Measurements from ENCODE around the gene DCBLD2. TPM values are rescaled to one million over a fixed set of nuclear protein-coding genes. Genes with fewer than 3 reads are reported as not detected.

The DCBLD2 gene
- total and polyA plus RNA-seq, 9 of the 15 experiments (the other 6 are each of a cell fraction or from before 2014, with no cell fraction given), result 2.7 to 14.6 (median 7.4) TPM

DNA sequence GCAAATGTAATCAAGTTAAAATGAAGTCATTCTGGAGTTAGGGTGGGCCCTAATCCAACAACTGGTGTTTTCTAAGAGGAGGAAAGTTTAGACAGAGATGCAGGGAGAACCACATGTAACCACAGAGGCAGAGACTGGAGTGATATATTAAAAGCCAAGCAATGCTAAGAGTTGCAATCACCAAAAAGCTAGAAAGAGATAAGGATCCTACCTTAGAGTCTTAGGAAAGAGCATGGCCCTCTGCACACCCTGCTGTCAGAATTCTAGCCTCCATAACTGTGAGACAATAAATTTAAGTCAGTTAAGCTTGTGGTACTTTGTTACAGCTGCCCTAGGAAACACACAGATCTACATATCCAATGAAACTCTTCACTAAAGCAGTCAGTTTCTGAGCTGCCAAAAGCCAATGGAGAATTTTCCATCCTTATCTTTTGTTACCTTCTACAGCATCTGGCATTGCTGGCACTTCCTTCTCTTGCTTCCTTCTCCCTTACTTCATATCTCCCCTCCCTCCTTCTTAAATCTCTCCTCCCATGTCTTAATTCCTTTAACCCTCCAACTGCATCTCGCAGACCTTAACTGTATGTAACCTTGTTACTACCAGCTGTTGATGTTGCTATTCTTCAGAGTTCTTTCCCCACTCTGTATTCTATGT is 11.2 kb downstream of the DCBLD2 start (continued):
- TF ChIP-seq ZBTB40 (IDR thresholded peaks at IDR 0.05), result no peak
- TF ChIP-seq ZBTB40 (CRISPR knock-in tag; IDR thresholded peaks at IDR 0.05), result no peak
- no peak for TF ChIP-seq CC2D1A (IDR thresholded peaks at IDR 0.05)
- TF ChIP-seq ARID2 (IDR thresholded peaks at IDR 0.05), result no peak
- peak; percentile 61 for TF ChIP-seq CBFA2T3 (IDR thresholded peaks at IDR 0.05)
- TF ChIP-seq OTX1 (CRISPR knock-in tag; IDR thresholded peaks at IDR 0.05), result no peak
- TF ChIP-seq SLC30A9 (CRISPR knock-in tag; IDR thresholded peaks at IDR 0.05), result no peak
- no peak for TF ChIP-seq EGR1 (conservative IDR thresholded peaks at IDR 0.05)
- TF ChIP-seq MYC (IDR thresholded peaks at IDR 0.05; ENCODE audit: low read depth, low read length), result no peak
- no peak for TF ChIP-seq MYC (CRISPR knock-in tag; IDR thresholded peaks at IDR 0.05; ENCODE audit: borderline replicate concordance, low read depth)
- no peak for TF ChIP-seq ZNF146 (CRISPR knock-in tag; IDR thresholded peaks at IDR 0.05; ENCODE audit: unreplicated experiment)
- no peak for TF ChIP-seq FUS (optimal IDR thresholded peaks at IDR 0.05; ENCODE audit: low read depth, low read length)
- TF ChIP-seq LARP7 (IDR thresholded peaks at IDR 0.05), result no peak
- TF ChIP-seq RBM34 (IDR thresholded peaks at IDR 0.05; ENCODE audit: borderline replicate concordance, insufficient read depth, low read length), result no peak
- TF ChIP-seq NFIC (IDR thresholded peaks at IDR 0.05), result no peak
- no peak for TF ChIP-seq RFX7 (CRISPR knock-in tag; IDR thresholded peaks at IDR 0.05)
- TF ChIP-seq SMARCE1 (IDR thresholded peaks at IDR 0.05), result no peak
- no peak for TF ChIP-seq CTCF (IDR thresholded peaks at IDR 0.05 in 2 of 3, conservative IDR thresholded peaks at IDR 0.05 in 1 of 3; ENCODE audit: insufficient read depth in 2 of 3, low read depth in 1 of 3, low read length in 3 of 3)
- peak; percentile 12; the same call in 1 of the 2 replicates for TF ChIP-seq TAL1 (IDR thresholded peaks at IDR 0.05)
- TF ChIP-seq NCOR1 (IDR thresholded peaks at IDR 0.05), result 0 out of 2 replicates have a peak, but pooled peaks have one; percentile 13
- TF ChIP-seq DIDO1 (tag; IDR thresholded peaks at IDR 0.05; ENCODE audit: low read depth), result no peak
